Osteocyte (in vitro differentiated cells): ENCODE results near the gene CPEB4. TPM values are rescaled to one million over a fixed set of nuclear protein-coding genes. Genes with fewer than 3 reads are reported as not detected.

ENCODE experiments used
- DNase-seq: peaks from one replicate; pipeline ENCODE4 v3.0.0; 2021; ENCODE audit warnings: mixed read lengths; ENCODE audit not compliant: unreplicated experiment; ENCODE audit errors: extremely low spot score
- H3K27ac Mint-ChIP-seq: one replicate; pipeline ENCODE4 v1.8.0; 2021; ENCODE audit warnings: mild to moderate bottlenecking, mixed read lengths; ENCODE audit not compliant: unreplicated experiment
- H3K27me3 Mint-ChIP-seq: one replicate; pipeline ENCODE4 v1.8.0; 2021; ENCODE audit warnings: mixed read lengths; ENCODE audit not compliant: unreplicated experiment
- H3K36me3 Mint-ChIP-seq: one replicate; pipeline ENCODE4 v1.8.0; 2021; ENCODE audit warnings: mixed read lengths; ENCODE audit not compliant: unreplicated experiment
- H3K4me1 Mint-ChIP-seq: one replicate; pipeline ENCODE4 v1.8.0; 2021; ENCODE audit warnings: mixed read lengths; ENCODE audit not compliant: unreplicated experiment
- H3K4me3 Mint-ChIP-seq: one replicate; pipeline ENCODE4 v1.8.0; 2021; ENCODE audit warnings: mild to moderate bottlenecking, moderate library complexity, mixed read lengths; ENCODE audit not compliant: unreplicated experiment
- H3K9me3 Mint-ChIP-seq: one replicate; pipeline ENCODE4 v1.8.0; 2021; ENCODE audit warnings: mixed read lengths; ENCODE audit not compliant: unreplicated experiment
- CTCF ChIP-seq: fragments of 200-600 bp; sonication (generic); IDR thresholded peaks from 2 replicates; pipeline ENCODE4 v1.5.0; 2021; ENCODE audit warnings: antibody characterized with exemption, mild to moderate bottlenecking, moderate library complexity
- total RNA-seq: library from RNA; stranded (reverse); gene quantifications from 2 replicates; pipeline ENCODE4 v1.2.1, GENCODE V29; 2021

The CPEB4 gene
- total RNA-seq, 1 donor from 2014 or later: 37.6 TPM

GRCh38 chr5:173917788-173918786, 29.9 kb downstream of the CPEB4 start:
- Mint-ChIP-seq H3K27ac (no peak overlapping the region), H3K36me3 (peaks cover 22% of the 10 kb centered on the region), H3K4me3 (no peak overlapping the region), H3K9me3 (no peaks in the 10 kb centered on the region), H3K27me3 (no peaks in the 10 kb centered on the region), H3K4me1 (peaks cover 14% of the 10 kb centered on the region)
- no peak for TF ChIP-seq CTCF
- no peak for DNase-seq

DNA sequence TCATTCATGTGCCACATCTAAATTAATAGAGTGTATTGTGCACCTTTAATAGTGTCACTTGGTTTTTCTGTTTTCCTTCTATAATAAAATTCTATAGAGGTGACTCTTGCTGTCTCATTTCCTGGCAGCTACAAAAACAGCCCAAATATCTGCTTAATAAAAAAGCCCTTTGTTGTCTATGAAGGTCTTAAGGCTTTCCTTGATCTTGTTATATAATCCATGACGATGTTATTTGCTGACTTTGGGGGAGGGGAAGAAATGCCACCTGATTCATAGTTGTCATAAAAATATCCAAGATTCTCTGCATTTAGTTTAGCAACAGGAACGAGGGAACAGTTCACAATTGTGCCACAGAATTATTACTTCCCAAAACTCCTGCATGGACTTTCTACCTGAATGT, 31.3 kb downstream of the CPEB4 start:
- H3K9me3 Mint-ChIP-seq: no peaks in the 10 kb centered on the region
- H3K27ac Mint-ChIP-seq: no peak overlapping the region
- H3K4me3 Mint-ChIP-seq: no peak overlapping the region
- peaks cover 28% of the 10 kb centered on the region for H3K4me1 Mint-ChIP-seq
- no peak for TF ChIP-seq CTCF
- no peak for DNase-seq
- no peaks in the 10 kb centered on the region for H3K27me3 Mint-ChIP-seq
- peaks cover 19% of the 10 kb centered on the region for H3K36me3 Mint-ChIP-seq

- DNase-seq: no peak
- no peak for TF ChIP-seq CTCF
- H3K4me1 Mint-ChIP-seq: peaks cover 35% of the 10 kb centered on the region
- no peak overlapping the region for H3K27ac Mint-ChIP-seq
- no peak overlapping the region for H3K4me3 Mint-ChIP-seq
- H3K36me3 Mint-ChIP-seq: peaks cover 25% of the 10 kb centered on the region
- H3K9me3 Mint-ChIP-seq: no peaks in the 10 kb centered on the region
- no peaks in the 10 kb centered on the region for H3K27me3 Mint-ChIP-seq
Observed at GRCh38 chr5:173920024-173920753, 32.0 kb downstream of the CPEB4 start.

- H3K36me3 Mint-ChIP-seq: peaks cover 25% of the 10 kb centered on the region
- no peaks in the 10 kb centered on the region for H3K9me3 Mint-ChIP-seq
- H3K4me1 Mint-ChIP-seq: peaks cover 41% of the 10 kb centered on the region
- H3K27me3 Mint-ChIP-seq: no peaks in the 10 kb centered on the region
- H3K27ac Mint-ChIP-seq: no peak overlapping the region
- H3K4me3 Mint-ChIP-seq: no peak overlapping the region
- no peak for TF ChIP-seq CTCF
- no peak for DNase-seq
Observed at GRCh38 chr5:173920866-173921555, 32.9 kb downstream of the CPEB4 start.
